ENCODE data around the gene DHRS2.

The DHRS2 gene

GRCh38 chr14:23646648-23647549 is 10.7 kb downstream of the DHRS2 start:
- TF ChIP-seq EZH2 (IDR thresholded peaks at IDR 0.05; ENCODE audit: borderline replicate concordance, low read depth, low read length, severe bottlenecking), result no peak
- TF ChIP-seq CTCF (IDR thresholded peaks at IDR 0.05; ENCODE audit: borderline replicate concordance, extremely low read depth, low read length, poor library complexity, severe bottlenecking), result no peak
- Histone ChIP-seq H3K36me3 (ENCODE audit: insufficient read depth, low read length) (no peaks in the 10 kb centered on the region), H3K4me2 (ENCODE audit: insufficient read depth, low read length) (no peak overlapping the region), H3K4me1 (ENCODE audit: insufficient read depth, low read length) (no peaks in the 10 kb centered on the region), H3K4me3 (ENCODE audit: low read depth in 1 of 2, low read length in 2 of 2) (no peak overlapping the region), H3K27ac (ENCODE audit: low read length) (no peak overlapping the region), H3K9me3 (ENCODE audit: insufficient read depth, low read length, severe bottlenecking) (no peaks in the 10 kb centered on the region), H2AFZ (ENCODE audit: low read depth, low read length) (no peak overlapping the region), H4K20me1 (ENCODE audit: insufficient read depth, low read length) (no peaks in the 10 kb centered on the region; the same call in 1 of the 2 replicates), H3K27me3 (ENCODE audit: insufficient read depth, low read length, poor library complexity) (peaks cover 21% of the 10 kb centered on the region), H3K79me2 (ENCODE audit: insufficient read depth, low read length) (no peaks in the 10 kb centered on the region), H3K9ac (ENCODE audit: low read depth, low read length) (no peak overlapping the region)
- DNase-seq (no peak), ATAC-seq (ENCODE audit: insufficient read depth, low read depth) (no peak)

DNA sequence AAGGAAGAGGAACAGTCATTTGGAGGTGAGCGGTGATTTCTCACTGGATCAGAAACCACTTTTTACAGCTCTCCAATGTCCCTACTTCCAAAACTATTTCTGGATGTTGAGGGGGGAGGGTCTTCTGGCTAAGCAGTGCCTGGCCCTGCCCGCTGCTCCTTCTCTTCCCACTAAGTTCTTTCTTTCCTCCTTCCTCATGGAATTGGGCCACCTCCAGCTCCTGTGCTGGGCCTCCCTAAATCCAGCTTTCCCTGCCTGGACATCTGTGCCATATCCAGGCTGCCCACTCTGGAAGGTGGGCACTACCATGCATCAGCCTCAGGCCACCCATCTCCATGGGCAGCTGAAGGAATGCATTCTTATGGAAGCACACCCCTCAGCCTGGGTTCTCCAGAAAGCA is 11.5 kb downstream of the DHRS2 start:
- Histone ChIP-seq H3K36me3 (ENCODE audit: insufficient read depth, low read length) (no peaks in the 10 kb centered on the region), H3K9ac (ENCODE audit: low read depth, low read length) (no peak overlapping the region), H3K4me3 (ENCODE audit: low read depth in 1 of 2, low read length in 2 of 2) (no peak overlapping the region), H3K9me3 (ENCODE audit: insufficient read depth, low read length, severe bottlenecking) (no peaks in the 10 kb centered on the region), H2AFZ (ENCODE audit: low read depth, low read length) (no peak overlapping the region), H3K79me2 (ENCODE audit: insufficient read depth, low read length) (no peaks in the 10 kb centered on the region), H3K4me2 (ENCODE audit: insufficient read depth, low read length) (no peak overlapping the region), H4K20me1 (ENCODE audit: insufficient read depth, low read length) (no peaks in the 10 kb centered on the region; the same call in 1 of the 2 replicates), H3K4me1 (ENCODE audit: insufficient read depth, low read length) (no peaks in the 10 kb centered on the region), H3K27me3 (ENCODE audit: insufficient read depth, low read length, poor library complexity) (peaks cover 21% of the 10 kb centered on the region), H3K27ac (ENCODE audit: low read length) (no peak overlapping the region)
- no peak for TF ChIP-seq EZH2 (IDR thresholded peaks at IDR 0.05; ENCODE audit: borderline replicate concordance, low read depth, low read length, severe bottlenecking)
- DNase-seq (no peak), ATAC-seq (ENCODE audit: insufficient read depth, low read depth) (no peak)

DNA sequence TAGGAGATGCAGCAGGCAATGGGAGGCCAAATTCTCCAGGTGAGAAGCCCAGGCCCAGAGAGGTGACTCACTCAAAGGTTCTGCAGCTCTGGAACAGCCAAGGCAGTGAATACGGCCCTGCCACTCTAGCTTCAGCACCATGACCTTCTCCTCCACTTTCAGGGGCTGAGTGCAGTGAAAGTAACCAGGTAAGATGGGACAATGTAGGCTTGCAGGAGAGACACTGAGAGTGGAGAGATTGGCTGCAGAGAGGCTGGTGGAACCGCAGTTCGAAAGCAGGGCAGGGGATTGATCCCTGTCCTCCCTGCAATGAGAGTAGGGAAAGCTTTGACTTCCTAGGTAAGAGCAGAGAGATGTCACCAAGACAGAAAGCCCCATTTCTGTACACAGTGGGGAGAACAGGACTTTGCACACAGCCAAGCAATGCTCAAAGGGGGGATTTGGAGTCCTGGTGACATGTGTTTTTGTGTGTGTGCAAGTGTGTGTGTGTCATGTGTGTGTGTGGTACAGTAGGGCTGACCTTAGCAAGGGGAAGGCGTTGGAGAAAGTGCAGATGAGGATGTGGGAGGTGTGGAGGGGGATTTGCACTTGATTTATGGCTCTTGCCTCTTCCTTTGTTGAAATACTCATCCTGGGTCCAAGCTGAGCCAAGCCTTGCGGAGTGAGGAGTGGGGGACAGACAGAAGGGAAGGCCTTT is 12.7 kb downstream of the DHRS2 start:
- no peak overlapping the region for H3K27ac ChIP-seq (ENCODE audit: low read length)
- ATAC-seq (ENCODE audit: insufficient read depth, low read depth) (no peak), DNase-seq (no peak)
- H3K4me2 ChIP-seq (ENCODE audit: insufficient read depth, low read length), result no peak overlapping the region
- no peaks in the 10 kb centered on the region for H3K79me2 ChIP-seq (ENCODE audit: insufficient read depth, low read length)
- no peaks in the 10 kb centered on the region for H3K4me1 ChIP-seq (ENCODE audit: insufficient read depth, low read length)
- H3K9me3 ChIP-seq (ENCODE audit: insufficient read depth, low read length, severe bottlenecking), result no peaks in the 10 kb centered on the region
- H3K4me3 ChIP-seq (ENCODE audit: low read depth in 1 of 2, low read length in 2 of 2), result no peak overlapping the region
- no peak overlapping the region for H3K9ac ChIP-seq (ENCODE audit: low read depth, low read length)
- H3K36me3 ChIP-seq (ENCODE audit: insufficient read depth, low read length), result no peaks in the 10 kb centered on the region
- no peak overlapping the region for H2AFZ ChIP-seq (ENCODE audit: low read depth, low read length)
- H3K27me3 ChIP-seq (ENCODE audit: insufficient read depth, low read length, poor library complexity), result peaks cover 21% of the 10 kb centered on the region
- no peaks in the 10 kb centered on the region; the same call in 1 of the 2 replicates for H4K20me1 ChIP-seq (ENCODE audit: insufficient read depth, low read length)
- TF ChIP-seq CTCF (IDR thresholded peaks at IDR 0.05; ENCODE audit: borderline replicate concordance, extremely low read depth, low read length, poor library complexity, severe bottlenecking) (no peak), EZH2 (IDR thresholded peaks at IDR 0.05; ENCODE audit: borderline replicate concordance, low read depth, low read length, severe bottlenecking) (no peak)

GRCh38 chr14:23650506-23650905 is 14.3 kb downstream of the DHRS2 start:
- no peaks in the 10 kb centered on the region for H3K36me3 ChIP-seq (ENCODE audit: insufficient read depth, low read length)

More at GRCh38 chr14:23650506-23650905, 14.3 kb downstream of the DHRS2 start:
- ATAC-seq (ENCODE audit: insufficient read depth, low read depth) (no peak), DNase-seq (no peak)
- H3K4me2 ChIP-seq (ENCODE audit: insufficient read depth, low read length), result no peak overlapping the region
- no peak overlapping the region for H2AFZ ChIP-seq (ENCODE audit: low read depth, low read length)
- no peak overlapping the region for H3K27ac ChIP-seq (ENCODE audit: low read length)
- no peaks in the 10 kb centered on the region for H3K4me1 ChIP-seq (ENCODE audit: insufficient read depth, low read length)
- H3K9me3 ChIP-seq (ENCODE audit: insufficient read depth, low read length, severe bottlenecking), result no peaks in the 10 kb centered on the region
- no peak overlapping the region for H3K4me3 ChIP-seq (ENCODE audit: low read depth in 1 of 2, low read length in 2 of 2)
- no peak for TF ChIP-seq CTCF (IDR thresholded peaks at IDR 0.05; ENCODE audit: borderline replicate concordance, extremely low read depth, low read length, poor library complexity, severe bottlenecking)
- no peak for TF ChIP-seq EZH2 (IDR thresholded peaks at IDR 0.05; ENCODE audit: borderline replicate concordance, low read depth, low read length, severe bottlenecking)
- H3K9ac ChIP-seq (ENCODE audit: low read depth, low read length), result no peak overlapping the region
- no peaks in the 10 kb centered on the region for H3K79me2 ChIP-seq (ENCODE audit: insufficient read depth, low read length)
- peaks cover 21% of the 10 kb centered on the region for H3K27me3 ChIP-seq (ENCODE audit: insufficient read depth, low read length, poor library complexity)
- H4K20me1 ChIP-seq (ENCODE audit: insufficient read depth, low read length), result no peaks in the 10 kb centered on the region; the same call in 1 of the 2 replicates

Measured in DND-41 (cell line).